ENCODE results near the gene AGAP1. TPM values are rescaled to one million over a fixed set of nuclear protein-coding genes. Genes with fewer than 3 reads are reported as not detected.
A peak's percentile ranks its signal among the peaks of the same experiment; 100 is the strongest.

Gene AGAP1
- total and polyA plus RNA-seq, 10 donors, result 1.1 to 26.6 (median 11.3) TPM

DNA sequence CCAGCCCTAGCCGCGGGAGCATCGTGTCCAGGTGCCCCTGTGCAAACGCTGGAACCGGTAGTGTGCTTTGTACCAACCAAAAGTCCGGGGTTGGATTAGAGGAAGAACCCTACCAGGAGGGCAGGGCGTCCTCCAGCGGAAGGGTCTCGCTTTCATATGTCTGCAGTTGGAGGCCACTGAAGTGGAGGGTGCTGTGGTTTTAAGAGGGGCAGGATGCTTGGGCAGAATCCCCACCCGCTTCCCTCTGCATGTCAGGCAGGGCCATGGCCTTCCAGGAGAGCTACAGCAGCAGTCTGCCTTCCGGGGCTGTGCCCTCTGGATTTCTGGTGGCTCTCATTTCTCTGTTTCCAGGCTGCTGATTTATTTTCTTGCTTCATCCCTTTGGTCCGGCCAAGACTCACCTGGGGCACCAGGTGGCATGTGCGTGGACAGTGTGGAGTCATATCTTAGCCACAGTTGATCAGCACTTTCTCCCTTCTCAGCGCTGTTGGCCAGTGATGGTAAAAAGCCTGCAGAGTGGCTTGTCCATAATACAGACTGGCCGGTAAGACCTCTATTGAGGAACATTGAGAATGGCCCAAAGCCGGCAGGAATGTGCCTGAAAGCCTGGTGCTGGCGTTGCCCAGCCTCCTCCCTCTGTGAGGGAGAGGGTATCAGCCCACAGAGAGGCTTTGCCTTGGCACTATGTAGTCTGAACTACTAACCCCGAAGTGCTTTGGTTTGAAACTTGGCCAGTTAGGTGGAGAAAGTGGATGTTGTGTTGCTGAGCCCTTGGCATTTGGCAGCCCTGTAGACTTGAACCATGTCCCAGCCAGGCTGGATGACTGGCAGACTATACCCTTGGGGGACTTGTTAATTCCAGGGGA lies 1.8 kb downstream of the AGAP1 start:
- peak overlapping the region in 4 of 8 donors; percentile 3 to 63 (median 50) for H3K27ac ChIP-seq
- intact Hi-C loops (cut with DNase I; ENCODE audit: low total_unique reads), result no loop called here
- H3K4me3 ChIP-seq, result peak overlapping the region; percentile 30 to 71 (median 48)
- whole genome bisulfite sequencing, 5 donors, result 15 to 36% (median 31%) methylated on average over 13 to 18 of the region's 18 CpGs
- no peak for TF ChIP-seq POLR2AphosphoS5 (IDR thresholded peaks at IDR 0.05)
- TF ChIP-seq POLR2A (IDR thresholded peaks at IDR 0.05), result no peak
- TF ChIP-seq, protein P1, sequence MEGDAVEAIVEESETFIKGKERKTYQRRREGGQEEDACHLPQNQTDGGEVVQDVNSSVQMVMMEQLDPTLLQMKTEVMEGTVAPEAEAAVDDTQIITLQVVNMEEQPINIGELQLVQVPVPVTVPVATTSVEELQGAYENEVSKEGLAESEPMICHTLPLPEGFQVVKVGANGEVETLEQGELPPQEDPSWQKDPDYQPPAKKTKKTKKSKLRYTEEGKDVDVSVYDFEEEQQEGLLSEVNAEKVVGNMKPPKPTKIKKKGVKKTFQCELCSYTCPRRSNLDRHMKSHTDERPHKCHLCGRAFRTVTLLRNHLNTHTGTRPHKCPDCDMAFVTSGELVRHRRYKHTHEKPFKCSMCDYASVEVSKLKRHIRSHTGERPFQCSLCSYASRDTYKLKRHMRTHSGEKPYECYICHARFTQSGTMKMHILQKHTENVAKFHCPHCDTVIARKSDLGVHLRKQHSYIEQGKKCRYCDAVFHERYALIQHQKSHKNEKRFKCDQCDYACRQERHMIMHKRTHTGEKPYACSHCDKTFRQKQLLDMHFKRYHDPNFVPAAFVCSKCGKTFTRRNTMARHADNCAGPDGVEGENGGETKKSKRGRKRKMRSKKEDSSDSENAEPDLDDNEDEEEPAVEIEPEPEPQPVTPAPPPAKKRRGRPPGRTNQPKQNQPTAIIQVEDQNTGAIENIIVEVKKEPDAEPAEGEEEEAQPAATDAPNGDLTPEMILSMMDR (IDR thresholded peaks at IDR 0.05 in 8 of 11, conservative IDR thresholded peaks at IDR 0.05 in 3 of 11), result no peak
- DNase-seq, result no peak
- H3K36me3 ChIP-seq, result no peaks in the 10 kb centered on the region
- peaks cover 4 to 36% (median 21%) of the 10 kb centered on the region in 6 donors for H3K4me1 ChIP-seq
- peaks cover 0 to 4% (median 0%) of the 10 kb centered on the region in 8 donors for H3K9me3 ChIP-seq
- peaks cover 0 to 70% (median 18%) of the 10 kb centered on the region in 7 donors for H3K27me3 ChIP-seq (replicated peaks in 1 of 7)

- intact Hi-C loops (cut with DNase I; ENCODE audit: low total_unique reads), result no loop called here
- H3K36me3 ChIP-seq, result no peaks in the 10 kb centered on the region
These were observed 2.4 kb downstream of the AGAP1 start for GRCh38 chr2:235496239-235496621.

DNA sequence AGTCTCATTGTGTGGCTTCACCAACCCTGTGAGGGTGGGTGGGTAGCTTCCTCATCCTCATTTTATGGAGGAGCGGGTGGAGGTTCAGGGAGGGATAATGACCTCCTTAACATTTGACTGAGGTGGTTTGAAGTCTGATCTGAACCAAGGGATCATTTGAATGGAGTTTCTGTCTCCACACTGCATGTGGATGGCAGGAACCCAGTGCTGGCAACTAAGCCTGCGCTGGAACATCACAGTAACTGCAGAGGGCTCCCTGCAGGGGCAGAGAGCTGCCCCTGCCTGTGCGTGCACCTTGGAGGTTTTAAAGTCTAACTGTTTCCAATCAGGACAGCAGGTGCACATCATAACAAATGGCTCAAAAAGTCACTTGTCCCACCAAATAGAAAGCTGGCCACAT lies 3.3 kb downstream of the AGAP1 start:
- no peaks in the 10 kb centered on the region for H3K36me3 ChIP-seq
- DNase-seq, result no peak
- TF ChIP-seq POLR2A (IDR thresholded peaks at IDR 0.05) (no peak), POLR2AphosphoS5 (IDR thresholded peaks at IDR 0.05) (no peak)
- TF ChIP-seq, protein P1 (IDR thresholded peaks at IDR 0.05 in 8 of 11, conservative IDR thresholded peaks at IDR 0.05 in 3 of 11), result no peak
- no peak overlapping the region for H3K27ac ChIP-seq
- H3K27me3 ChIP-seq (replicated peaks in 1 of 7), result peaks cover 0 to 68% (median 18%) of the 10 kb centered on the region in 7 donors
- WGBS, 5 donors, result 71 to 83% (median 81%) methylated on average over 3 of the region's 3 CpGs
- no peaks in the 10 kb centered on the region for H3K9me3 ChIP-seq
- intact Hi-C loops (cut with DNase I; ENCODE audit: low total_unique reads), result no loop called here
- no peak overlapping the region for H3K4me3 ChIP-seq
- peaks cover 8 to 50% (median 26%) of the 10 kb centered on the region in 6 donors for H3K4me1 ChIP-seq

More at GRCh38 chr2:235496239-235496621, 2.4 kb downstream of the AGAP1 start:
- Histone ChIP-seq H3K9me3 (peaks cover 0 to 4% (median 0%) of the 10 kb centered on the region in 8 donors), H3K4me3 (peak overlapping the region in 1 of 8 donors; percentile 71), H3K27ac (no peak overlapping the region), H3K27me3 (replicated peaks in 1 of 7) (peaks cover 0 to 70% (median 18%) of the 10 kb centered on the region in 7 donors), H3K4me1 (peaks cover 4 to 41% (median 22%) of the 10 kb centered on the region in 6 donors)
- no peak for DNase-seq
- TF ChIP-seq POLR2AphosphoS5 (IDR thresholded peaks at IDR 0.05) (no peak), POLR2A (IDR thresholded peaks at IDR 0.05) (no peak)
- TF ChIP-seq, protein P1 (IDR thresholded peaks at IDR 0.05 in 8 of 11, conservative IDR thresholded peaks at IDR 0.05 in 3 of 11), result no peak
- WGBS, 5 donors, result 82 to 87% (median 83%) methylated on average over 5 to 8 of the region's 8 CpGs

DNA sequence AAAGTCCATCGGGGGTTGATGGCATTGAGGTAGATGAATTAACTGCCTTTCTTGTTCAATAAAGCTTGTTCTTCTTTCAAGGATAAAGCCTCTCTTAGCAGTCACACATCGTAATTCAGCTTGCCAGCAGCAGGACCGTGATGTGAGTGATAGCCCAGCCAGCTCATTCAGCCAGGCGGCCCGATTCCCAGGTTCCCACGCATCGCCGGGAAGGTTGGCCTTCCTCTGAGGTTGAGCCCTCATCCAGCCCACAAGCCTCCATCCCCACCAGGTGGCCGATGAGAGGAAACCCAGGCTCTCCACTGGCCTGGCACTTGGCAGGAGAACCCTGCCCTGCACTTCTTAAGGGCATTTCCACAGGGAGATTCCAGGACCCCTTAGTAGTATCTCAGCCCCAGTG lies 4.7 kb downstream of the AGAP1 start:
- Histone ChIP-seq H3K36me3 (no peaks in the 10 kb centered on the region), H3K4me1 (peaks cover 6 to 50% (median 23%) of the 10 kb centered on the region in 6 donors), H3K27ac (no peak overlapping the region), H3K4me3 (no peak overlapping the region), H3K27me3 (replicated peaks in 1 of 7) (peaks cover 0 to 67% (median 10%) of the 10 kb centered on the region in 7 donors), H3K9me3 (no peaks in the 10 kb centered on the region)
- intact Hi-C loops (cut with DNase I; ENCODE audit: low total_unique reads), result no loop called here
- TF ChIP-seq POLR2A (IDR thresholded peaks at IDR 0.05) (no peak), POLR2AphosphoS5 (IDR thresholded peaks at IDR 0.05) (no peak)
- TF ChIP-seq, protein P1 (IDR thresholded peaks at IDR 0.05 in 8 of 11, conservative IDR thresholded peaks at IDR 0.05 in 3 of 11), result no peak
- DNase-seq, result no peak
- WGBS, 5 donors, result 70 to 82% (median 73%) methylated on average over 8 to 9 of the region's 9 CpGs

Data from spleen (tissue), 11 donors.